ENCODE measurements around the gene SMARCAL1. TPM values are rescaled to one million over a fixed set of nuclear protein-coding genes. Genes with fewer than 3 reads are reported as not detected.
A peak's percentile ranks its signal among the peaks of the same experiment; 100 is the strongest.

The SMARCAL1 gene
- total and polyA plus RNA-seq, 9 of the 15 experiments (the other 6 are each of a cell fraction or from before 2014, with no cell fraction given) = 8.2 to 27.9 (median 12.4) TPM

GRCh38 chr2:216498379-216499352, 86.4 kb downstream of the SMARCAL1 start, which contains the start of gene RPL37A (continued):
- TF ChIP-seq MNT (conservative IDR thresholded peaks at IDR 0.05) = peak in 1 of 2 experiments; percentile 66; a peak in 2 of 4 replicates
- no peak for TF ChIP-seq ZNF354B (CRISPR knock-in tag; IDR thresholded peaks at IDR 0.05)
- no peak for TF ChIP-seq SIRT6 (IDR thresholded peaks at IDR 0.05; ENCODE audit: low read depth, low read length)
- peak; percentile 81; the same call in 1 of the 2 replicates for TF ChIP-seq GTF2F1 (IDR thresholded peaks at IDR 0.05; ENCODE audit: low read depth, low read length)
- TF ChIP-seq SMARCA5 (IDR thresholded peaks at IDR 0.05) = no peak
- no peak for TF ChIP-seq ZNF766 (CRISPR knock-in tag; conservative IDR thresholded peaks at IDR 0.05)
- peak; percentile 78 for TF ChIP-seq GTF3C2 (IDR thresholded peaks at IDR 0.05; ENCODE audit: borderline replicate concordance, extremely low read depth, insufficient read length)
- TF ChIP-seq ZFP91 (CRISPR knock-in tag; IDR thresholded peaks at IDR 0.05) = no peak
- TF ChIP-seq POLR2B (IDR thresholded peaks at IDR 0.05; ENCODE audit: low read depth, partially characterized antibody) = peak; percentile 98
- TF ChIP-seq GTF2A2 (tag; IDR thresholded peaks at IDR 0.05) = peak; percentile 81
- TF ChIP-seq L3MBTL2 (IDR thresholded peaks at IDR 0.05) = no peak; the same call in 1 of the 2 replicates
- no peak for TF ChIP-seq HMGN3 (IDR thresholded peaks at IDR 0.05; ENCODE audit: borderline replicate concordance, extremely low read depth, insufficient read length, low read depth, low read length)
- TF ChIP-seq SMAD4 (CRISPR knock-in tag; conservative IDR thresholded peaks at IDR 0.05) = peak; percentile 46; the same call in 1 of the 2 replicates
- no peak for TF ChIP-seq E2F6 (IDR thresholded peaks at IDR 0.05; ENCODE audit: borderline replicate concordance in 1 of 2, extremely low read depth in 1 of 2, insufficient read depth in 1 of 2, insufficient read length in 1 of 2, low read depth in 1 of 2, low read length in 1 of 2, poor library complexity in 1 of 2, severe bottlenecking in 1 of 2)
- no peak for TF ChIP-seq E4F1 (CRISPR knock-in tag; IDR thresholded peaks at IDR 0.05; ENCODE audit: borderline replicate concordance)

All from K562 (cell line).